Fibroblast of mammary gland (primary cell): ENCODE measurements around the gene SFI1.

Experiments used
- DNase-seq: peaks from one replicate; pipeline ENCODE4 v3.0.0-alpha.2; 2010; ENCODE audit warnings: low read depth
- H3K4me3 ChIP-seq: 2 replicates; pipeline ENCODE4 v1.5.1; 2011; ENCODE audit warnings: low read depth, mild to moderate bottlenecking, low read length, moderate library complexity; ENCODE audit not compliant: control insufficient read depth
- CTCF ChIP-seq: conservative IDR thresholded peaks from 2 replicates; pipeline ENCODE4 v1.5.1; 2011; ENCODE audit warnings: low read depth, low read length, inconsistent platforms; ENCODE audit not compliant: control insufficient read depth, insufficient read depth

The SFI1 gene

GRCh38 chr22:31661851-31662667 lies 165.7 kb downstream of the SFI1 start, which contains the start of gene PISD:
Gene PISD, minus strand, starts transcription at chr22:31662215. Its CDS starts 7 bp downstream, at chr22:31662208.
- peak; percentile 91 for DNase-seq
- peak within 1 kb of the TSS; percentile 90 for H3K4me3 ChIP-seq
- no peak for TF ChIP-seq CTCF

GRCh38 chr22:31662668-31663037 lies 166.3 kb downstream of the SFI1 start:
- no peak for DNase-seq
- TF ChIP-seq CTCF: no peak
- peak overlapping the region; percentile 90 for H3K4me3 ChIP-seq
